Fibroblast of mammary gland (primary cell): ENCODE measurements around the gene MOCS2.
"Not testable (repeated sequence)": the region's sequence is repeated elsewhere in the genome, so short reads cannot be mapped to it uniquely, and the experiment has no call there.

Source experiments
- DNase-seq: peaks from one replicate; pipeline ENCODE4 v3.0.0-alpha.2; 2010; ENCODE audit warnings: low read depth
- H3K4me3 ChIP-seq: 2 replicates; pipeline ENCODE4 v1.5.1; 2011; ENCODE audit warnings: low read depth, mild to moderate bottlenecking, low read length, moderate library complexity; ENCODE audit not compliant: control insufficient read depth
- TF ChIP-seq, protein P1 (sequence below): conservative IDR thresholded peaks from 2 replicates; pipeline ENCODE4 v1.5.1; 2011; ENCODE audit warnings: low read depth, low read length, inconsistent platforms; ENCODE audit not compliant: control insufficient read depth, insufficient read depth

The MOCS2 gene

DNA sequence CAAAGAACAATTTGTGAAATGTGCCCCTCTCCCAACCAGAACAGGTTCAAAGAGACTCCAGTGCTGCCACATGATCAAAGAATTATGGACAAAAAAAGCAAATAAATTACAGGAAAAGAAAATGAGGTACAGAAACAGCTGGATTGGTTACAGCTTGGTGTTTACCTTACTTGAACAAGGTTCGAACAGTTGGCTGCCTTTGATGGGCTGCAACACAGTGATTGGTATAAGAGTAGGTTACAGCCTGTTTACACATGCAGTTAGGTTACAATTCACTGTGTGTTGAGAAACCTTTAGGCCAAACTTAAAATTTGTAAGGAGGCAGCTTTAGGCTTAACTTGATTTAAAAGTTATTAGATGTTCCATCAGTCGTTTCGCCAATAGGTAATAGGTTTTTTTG, 3.4 kb upstream of the MOCS2 start:
- TF ChIP-seq, protein P1, sequence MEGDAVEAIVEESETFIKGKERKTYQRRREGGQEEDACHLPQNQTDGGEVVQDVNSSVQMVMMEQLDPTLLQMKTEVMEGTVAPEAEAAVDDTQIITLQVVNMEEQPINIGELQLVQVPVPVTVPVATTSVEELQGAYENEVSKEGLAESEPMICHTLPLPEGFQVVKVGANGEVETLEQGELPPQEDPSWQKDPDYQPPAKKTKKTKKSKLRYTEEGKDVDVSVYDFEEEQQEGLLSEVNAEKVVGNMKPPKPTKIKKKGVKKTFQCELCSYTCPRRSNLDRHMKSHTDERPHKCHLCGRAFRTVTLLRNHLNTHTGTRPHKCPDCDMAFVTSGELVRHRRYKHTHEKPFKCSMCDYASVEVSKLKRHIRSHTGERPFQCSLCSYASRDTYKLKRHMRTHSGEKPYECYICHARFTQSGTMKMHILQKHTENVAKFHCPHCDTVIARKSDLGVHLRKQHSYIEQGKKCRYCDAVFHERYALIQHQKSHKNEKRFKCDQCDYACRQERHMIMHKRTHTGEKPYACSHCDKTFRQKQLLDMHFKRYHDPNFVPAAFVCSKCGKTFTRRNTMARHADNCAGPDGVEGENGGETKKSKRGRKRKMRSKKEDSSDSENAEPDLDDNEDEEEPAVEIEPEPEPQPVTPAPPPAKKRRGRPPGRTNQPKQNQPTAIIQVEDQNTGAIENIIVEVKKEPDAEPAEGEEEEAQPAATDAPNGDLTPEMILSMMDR, result no peak
- DNase-seq, result no peak
- H3K4me3 ChIP-seq, result no peak overlapping the region

DNA sequence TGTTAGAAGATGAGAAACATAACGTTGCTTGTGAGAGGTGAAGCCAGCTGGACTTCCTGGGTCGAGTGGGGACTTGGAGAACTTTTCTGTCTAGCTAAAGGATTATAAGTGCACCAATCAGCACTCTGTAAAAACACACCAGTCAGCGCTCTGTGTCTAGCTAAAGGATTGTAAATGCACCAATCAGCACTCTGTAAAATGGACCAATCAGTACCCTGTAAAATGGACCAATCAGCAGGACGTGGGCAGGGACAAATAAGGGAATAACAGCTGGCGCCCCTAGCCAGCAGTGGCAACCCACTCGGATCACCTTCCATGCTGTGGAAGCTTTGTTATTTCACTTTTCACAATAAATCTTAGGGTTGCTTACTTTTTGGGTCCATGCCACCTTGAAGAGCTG, 2.8 kb upstream of the MOCS2 start:
- not testable (repeated sequence) for DNase-seq, H3K4me3 ChIP-seq

DNA sequence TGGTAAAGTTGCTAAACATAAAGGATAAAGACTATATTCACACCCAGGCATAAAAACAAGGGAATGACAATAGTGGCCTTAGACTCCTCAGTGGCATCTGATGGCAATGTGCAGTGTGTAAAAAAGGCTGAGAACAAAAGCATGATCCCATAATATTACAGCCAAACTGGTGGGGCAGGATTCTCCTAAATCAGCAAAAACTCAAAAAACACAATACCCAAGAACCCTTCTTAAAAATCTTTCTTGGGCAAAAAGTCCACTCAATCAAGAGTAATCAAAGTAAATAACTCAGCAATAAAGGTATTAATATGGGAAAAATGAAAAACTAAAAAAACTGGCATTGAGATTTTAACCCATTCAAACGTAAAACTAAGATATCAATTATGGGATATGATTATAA, 1.6 kb upstream of the MOCS2 start:
- TF ChIP-seq, protein P1, result no peak
- no peak for DNase-seq
- H3K4me3 ChIP-seq, result no peak overlapping the region

DNA sequence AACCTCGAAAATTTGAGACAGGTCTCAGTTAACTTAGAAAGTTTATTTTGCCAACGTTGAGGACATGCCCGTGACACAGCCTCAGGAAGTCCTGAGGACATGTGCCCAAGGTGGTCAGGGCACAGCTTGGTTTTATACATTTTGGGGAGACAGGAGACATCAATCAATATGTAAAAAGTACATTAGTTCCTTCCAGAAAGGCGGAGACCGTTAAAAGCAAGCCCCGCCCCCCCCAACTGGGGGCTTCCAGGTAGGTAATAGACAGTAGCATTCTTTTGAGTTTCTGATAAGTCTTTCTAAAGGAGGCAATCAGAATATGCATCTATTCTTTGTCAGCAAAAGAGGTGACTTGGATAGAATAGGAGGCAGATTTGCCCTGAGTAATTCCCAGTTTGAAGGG, 599 bp upstream of the MOCS2 start:
- DNase-seq, result no peak
- TF ChIP-seq, protein P1, result no peak
- H3K4me3 ChIP-seq, result peak overlapping the region; percentile 74

DNA sequence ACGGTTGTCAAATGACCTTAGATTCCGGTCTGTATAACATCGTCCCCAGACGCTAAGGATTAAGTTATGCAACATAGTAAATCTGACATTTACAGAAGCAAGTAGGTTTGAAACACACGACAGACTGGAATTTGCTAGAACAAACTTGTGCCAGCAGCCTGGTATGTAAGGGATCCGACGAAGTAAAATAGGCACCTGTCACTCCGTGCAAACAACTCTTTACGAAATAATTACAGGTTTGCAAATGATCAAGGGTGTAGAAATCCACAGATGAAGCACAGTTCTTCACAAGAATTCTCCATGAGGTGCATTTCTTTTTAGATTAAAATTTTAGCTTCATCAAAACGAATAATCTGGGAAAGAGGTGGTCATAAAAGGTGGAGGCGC, 508 bp downstream of the MOCS2 start:
- DNase-seq, result no peak
- TF ChIP-seq, protein P1, result no peak

DNA sequence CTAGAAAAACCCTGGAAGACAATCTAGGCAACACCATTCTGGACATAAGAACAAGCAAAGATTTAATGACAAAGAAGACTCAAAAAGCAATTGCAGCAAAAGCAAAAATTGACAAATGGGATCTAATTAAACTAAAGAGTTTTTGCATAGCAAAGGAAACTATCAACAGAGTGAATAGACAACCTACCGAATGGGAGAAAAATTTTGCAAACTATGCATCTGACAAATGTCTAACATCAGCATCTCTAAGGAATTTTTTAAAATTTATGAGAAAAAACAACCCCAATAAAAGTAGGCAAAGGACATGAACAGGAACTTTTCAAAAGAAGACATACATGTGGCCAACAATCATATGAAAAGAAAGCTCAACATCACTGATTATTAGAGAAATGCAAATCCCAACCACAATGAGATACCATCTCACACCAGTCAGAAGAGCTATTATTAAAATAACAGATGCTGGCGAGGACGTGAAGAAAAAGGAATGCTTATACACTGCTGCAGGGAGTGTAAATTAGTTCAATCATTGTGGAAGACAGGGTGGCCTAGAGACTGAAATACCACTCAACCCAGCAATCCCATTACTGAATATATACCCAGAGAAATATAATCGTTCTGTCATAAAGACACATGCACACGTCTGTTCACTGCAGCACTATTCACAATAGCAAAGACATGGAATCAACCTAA, 3.8 kb downstream of the MOCS2 start:
- H3K4me3 ChIP-seq, result no peak overlapping the region
- TF ChIP-seq, protein P1, result no peak
- no peak for DNase-seq

More for the DNA sequence above, 508 bp downstream of the MOCS2 start:
- H3K4me3 ChIP-seq, result peak overlapping the region; percentile 74

DNA sequence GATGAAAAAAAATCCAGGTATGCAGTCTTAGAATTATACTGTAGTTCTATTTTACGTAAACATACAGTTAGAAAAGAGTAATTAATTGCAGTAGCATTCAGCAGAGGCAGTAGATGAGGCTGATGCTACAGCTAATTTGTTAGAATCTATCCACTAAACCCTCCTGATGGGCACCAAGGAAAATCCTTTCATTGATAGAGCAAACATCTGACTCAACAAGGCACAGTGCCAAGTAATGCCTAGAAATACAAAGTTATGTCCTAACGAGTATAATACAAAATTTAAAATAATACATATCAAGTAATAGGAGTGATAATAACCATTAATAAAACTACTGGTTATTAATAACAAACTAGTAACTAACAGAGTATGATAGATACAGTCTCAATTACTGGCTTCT, 9.0 kb downstream of the MOCS2 start:
- TF ChIP-seq, protein P1, result no peak
- peak; percentile 19 for DNase-seq
- no peak overlapping the region for H3K4me3 ChIP-seq
